Tibial nerve (tissue), 3 donors: ENCODE measurements around the gene LETMD1.

Experiments
- CTCF ChIP-seq, 5 experiments: fragments of 200-600 bp in 3 of 5; fragments of 450-650 bp in 2 of 5; sonication (generic) in 3 of 5; IDR thresholded peaks; one replicate each; pipeline ENCODE4 v1.5.1; 2016 to 2019; ENCODE audit warnings: antibody characterized with exemption in 5 of 5, mild to moderate bottlenecking in 3 of 5, moderate library complexity in 2 of 5
- POLR2A ChIP-seq, 2 donors: fragments of 450-650 bp; IDR thresholded peaks; one replicate each; pipeline ENCODE4 v1.6.1; 2017; ENCODE audit warnings: antibody characterized with exemption in 2 of 2, mild to moderate bottlenecking in 2 of 2, moderate library complexity in 2 of 2

- TF ChIP-seq POLR2A (IDR thresholded peaks at IDR 0.05) (no peak), CTCF (IDR thresholded peaks at IDR 0.05) (no peak)
Observed at GRCh38 chr12:51075390-51075789, 27.3 kb downstream of the LETMD1 start.
